ENCODE data around the gene TTC4. TPM values are rescaled to one million over a fixed set of nuclear protein-coding genes. Genes with fewer than 3 reads are reported as not detected.

TTC4 gene
- total RNA-seq, 2 experiments from 2014 or later: 7.3 to 7.6 TPM

DNA sequence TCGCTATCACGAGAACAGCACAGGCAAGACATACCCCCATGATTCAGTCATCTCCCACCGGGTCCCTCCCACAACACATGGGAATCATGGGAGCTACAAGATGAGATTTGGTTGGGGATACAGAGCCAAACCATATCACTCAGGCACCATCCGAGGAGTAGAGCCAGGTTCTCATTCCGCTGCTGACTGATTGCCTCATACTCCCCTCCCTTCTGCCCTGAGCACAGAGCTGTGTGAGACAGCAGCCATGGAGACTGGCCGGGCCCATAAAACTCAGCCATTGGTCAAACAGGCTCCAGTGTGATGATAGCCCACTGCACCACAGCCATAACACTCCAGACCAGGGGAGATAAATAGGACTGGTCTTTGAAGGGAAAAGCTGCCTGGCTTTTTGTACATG lies 22.6 kb downstream of the TTC4 start:
- CTCF ChIA-PET: no interaction called here
- intact Hi-C loops (cut with DNase I, micrococcal nuclease): no loop called here
- Histone ChIP-seq H3K27ac (ENCODE audit: low read depth in 1 of 2, low read length in 2 of 2) (no peak overlapping the region), H3K4me1 (ENCODE audit: insufficient read depth, low read length) (no peaks in the 10 kb centered on the region), H3K36me3 (ENCODE audit: insufficient read depth, low read length) (peaks cover 67% of the 10 kb centered on the region), H3K27me3 (ENCODE audit: control insufficient read depth in 1 of 2, insufficient read depth in 2 of 2, low read length in 2 of 2) (no peaks in the 10 kb centered on the region), H3K9me3 (ENCODE audit: control insufficient read depth in 1 of 2, insufficient read depth in 1 of 2, low read length in 2 of 2) (no peaks in the 10 kb centered on the region), H3K4me3 (ENCODE audit: low read length) (no peak overlapping the region)
- POLR2A ChIA-PET: no interaction called here
- Mint-ChIP-seq H3K27me3 (no peaks in the 10 kb centered on the region), H3K4me1 (ENCODE audit: low read depth) (no peaks in the 10 kb centered on the region), H3K4me3 (no peak overlapping the region), H3K36me3 (ENCODE audit: low read depth) (peaks cover 93% of the 10 kb centered on the region), H3K27ac (no peak overlapping the region), H3K9me3 (no peaks in the 10 kb centered on the region)
- TF ChIP-seq, protein P1, sequence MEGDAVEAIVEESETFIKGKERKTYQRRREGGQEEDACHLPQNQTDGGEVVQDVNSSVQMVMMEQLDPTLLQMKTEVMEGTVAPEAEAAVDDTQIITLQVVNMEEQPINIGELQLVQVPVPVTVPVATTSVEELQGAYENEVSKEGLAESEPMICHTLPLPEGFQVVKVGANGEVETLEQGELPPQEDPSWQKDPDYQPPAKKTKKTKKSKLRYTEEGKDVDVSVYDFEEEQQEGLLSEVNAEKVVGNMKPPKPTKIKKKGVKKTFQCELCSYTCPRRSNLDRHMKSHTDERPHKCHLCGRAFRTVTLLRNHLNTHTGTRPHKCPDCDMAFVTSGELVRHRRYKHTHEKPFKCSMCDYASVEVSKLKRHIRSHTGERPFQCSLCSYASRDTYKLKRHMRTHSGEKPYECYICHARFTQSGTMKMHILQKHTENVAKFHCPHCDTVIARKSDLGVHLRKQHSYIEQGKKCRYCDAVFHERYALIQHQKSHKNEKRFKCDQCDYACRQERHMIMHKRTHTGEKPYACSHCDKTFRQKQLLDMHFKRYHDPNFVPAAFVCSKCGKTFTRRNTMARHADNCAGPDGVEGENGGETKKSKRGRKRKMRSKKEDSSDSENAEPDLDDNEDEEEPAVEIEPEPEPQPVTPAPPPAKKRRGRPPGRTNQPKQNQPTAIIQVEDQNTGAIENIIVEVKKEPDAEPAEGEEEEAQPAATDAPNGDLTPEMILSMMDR (IDR thresholded peaks at IDR 0.05): no peak
- ATAC-seq (ENCODE audit: poor library complexity) (no peak), DNase-seq (no peak)

DNA sequence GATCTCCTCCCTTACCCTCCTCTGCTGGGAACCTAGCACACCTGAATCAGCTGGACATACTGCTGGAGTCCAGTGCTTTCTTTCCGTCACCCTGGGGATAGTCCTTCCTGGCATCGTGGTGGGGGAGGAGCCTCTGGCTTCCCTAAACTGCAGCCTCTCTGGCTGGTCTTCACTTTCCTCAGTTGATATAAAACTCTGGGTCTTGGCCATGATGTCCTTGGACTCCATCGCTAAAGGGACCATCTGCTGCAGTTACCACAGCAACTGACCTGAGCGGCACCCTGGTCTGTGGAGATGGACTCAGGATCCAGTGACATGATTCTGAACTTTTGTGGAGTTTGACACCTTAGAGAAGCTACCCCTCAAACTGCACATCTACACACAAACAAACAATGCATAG lies 25.9 kb downstream of the TTC4 start:
- peaks cover 55% of the 10 kb centered on the region for H3K36me3 ChIP-seq (ENCODE audit: insufficient read depth, low read length)
- no peaks in the 10 kb centered on the region for H3K9me3 Mint-ChIP-seq
- no peak overlapping the region for H3K4me3 ChIP-seq (ENCODE audit: low read length)
- no peak overlapping the region for H3K27ac ChIP-seq (ENCODE audit: low read depth in 1 of 2, low read length in 2 of 2)
- H3K27me3 Mint-ChIP-seq: no peaks in the 10 kb centered on the region
- peaks cover 77% of the 10 kb centered on the region for H3K36me3 Mint-ChIP-seq (ENCODE audit: low read depth)
- TF ChIP-seq, protein P1 (IDR thresholded peaks at IDR 0.05): no peak
- intact Hi-C loops (cut with DNase I, micrococcal nuclease): no loop called here
- ATAC-seq (ENCODE audit: poor library complexity): no peak
- no peak overlapping the region for H3K4me3 Mint-ChIP-seq
- no peak overlapping the region for H3K27ac Mint-ChIP-seq
- no peaks in the 10 kb centered on the region for H3K27me3 ChIP-seq (ENCODE audit: control insufficient read depth in 1 of 2, insufficient read depth in 2 of 2, low read length in 2 of 2)
- DNase-seq: no peak
- CTCF ChIA-PET: no interaction called here
- no peaks in the 10 kb centered on the region for H3K4me1 ChIP-seq (ENCODE audit: insufficient read depth, low read length)
- no peaks in the 10 kb centered on the region for H3K9me3 ChIP-seq (ENCODE audit: control insufficient read depth in 1 of 2, insufficient read depth in 1 of 2, low read length in 2 of 2)
- POLR2A ChIA-PET: no interaction called here
- no peaks in the 10 kb centered on the region for H3K4me1 Mint-ChIP-seq (ENCODE audit: low read depth)

DNA sequence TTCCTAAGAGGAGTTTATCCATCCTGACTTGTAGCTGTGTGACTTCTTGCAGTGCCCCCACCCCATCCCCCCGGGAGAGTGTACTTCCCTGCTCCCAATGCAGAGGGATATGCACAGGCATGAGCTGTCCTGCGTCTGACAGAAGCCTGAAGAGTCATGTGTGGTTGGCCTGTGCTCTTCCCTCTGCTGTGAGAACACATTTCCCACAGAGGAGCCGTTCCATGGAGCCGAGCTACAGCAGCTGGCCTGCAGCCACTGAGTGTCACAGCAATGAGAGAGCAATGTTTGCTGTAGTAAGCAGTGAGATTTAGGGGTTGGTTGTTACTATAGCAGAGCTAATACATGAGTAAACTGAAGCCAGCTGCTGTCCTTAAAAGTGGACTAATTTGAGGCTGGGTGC lies 26.6 kb downstream of the TTC4 start:
- ATAC-seq (ENCODE audit: poor library complexity) (no peak), DNase-seq (no peak)
- no peaks in the 10 kb centered on the region for H3K27me3 ChIP-seq (ENCODE audit: control insufficient read depth in 1 of 2, insufficient read depth in 2 of 2, low read length in 2 of 2)
- Mint-ChIP-seq H3K27ac (no peak overlapping the region), H3K4me1 (ENCODE audit: low read depth) (no peaks in the 10 kb centered on the region), H3K36me3 (ENCODE audit: low read depth) (peaks cover 70% of the 10 kb centered on the region), H3K27me3 (no peaks in the 10 kb centered on the region), H3K4me3 (no peak overlapping the region), H3K9me3 (no peaks in the 10 kb centered on the region)
- intact Hi-C loops (cut with DNase I, micrococcal nuclease): no loop called here
- H3K4me1 ChIP-seq (ENCODE audit: insufficient read depth, low read length): no peaks in the 10 kb centered on the region
- TF ChIP-seq, protein P1 (IDR thresholded peaks at IDR 0.05): no peak
- ChIA-PET CTCF (no interaction called here), POLR2A (no interaction called here)
- H3K36me3 ChIP-seq (ENCODE audit: insufficient read depth, low read length): peaks cover 47% of the 10 kb centered on the region
- no peak overlapping the region for H3K4me3 ChIP-seq (ENCODE audit: low read length)
- H3K9me3 ChIP-seq (ENCODE audit: control insufficient read depth in 1 of 2, insufficient read depth in 1 of 2, low read length in 2 of 2): no peaks in the 10 kb centered on the region
- H3K27ac ChIP-seq (ENCODE audit: low read depth in 1 of 2, low read length in 2 of 2): no peak overlapping the region

Measured in CD4-positive, alpha-beta T cell (primary cell).